K562 (cell line): ENCODE results near the gene OR2V2. TPM values are rescaled to one million over a fixed set of nuclear protein-coding genes. Genes with fewer than 3 reads are reported as not detected.

ENCODE experiments used
- ATAC-seq: fragments of 200-7000 bp; cut with Tn5 transposase; 3 replicates; pipeline ENCODE4 v1.9.1; 2020; ENCODE audit warnings: moderate library complexity
- BruUV-seq: library from RNA; stranded (reverse); fragments of 400-500 nt; replicated peaks from 2 replicates; lab custom pipeline; 2021; lab: Mats Ljungman, UMichigan
- CTCF ChIA-PET: fragments of 300-600 bp; formaldehyde crosslinking; extraction: SDS; loops from one replicate; lab custom pipeline; 2021; ENCODE audit warnings: low intra/inter-chr PET ratio; lab: Yijun Ruan, JAX
- POLR2A ChIA-PET: fragments of 300-600, 350-650 bp; sonication (Branson Sonifier 250); formaldehyde crosslinking; extraction: SDS; loops from one replicate; lab custom pipeline; 2021; ENCODE audit warnings: antibody characterized with exemption, inconsistent platforms; lab: Yijun Ruan, JAX
- DNase-seq, 4 experiments: peaks; one replicate each; pipeline versions ENCODE4 v3.0.0 to v3.0.0-alpha.2; 2011 to 2018; ENCODE audit warnings: low spot score in 3 of 4, mixed read lengths in 3 of 4; ENCODE audit errors: extremely low read depth in 1 of 4
- FAIRE-seq: peaks from 2 replicates; lab custom pipeline; 2011; peaks lifted over from hg19 to GRCh38; lab: Jason Lieb, UNC
- H2AFZ ChIP-seq: 2 replicates; pipeline ENCODE4 v1.6.0; 2011; ENCODE audit warnings: low read depth, low read length, control low read depth, inconsistent platforms
- H3K27ac ChIP-seq: fragments of 200-600 bp; 3 replicates; pipeline ENCODE4 v1.8.0; 2011; ENCODE audit warnings: low read depth, mild to moderate bottlenecking, control low read depth, inconsistent platforms, low read length, moderate library complexity, mixed read lengths; ENCODE audit errors: extremely low read depth
- H3K27me3 ChIP-seq, 2 experiments: fragments of 300-600 bp in 1 of 2; 2 replicates in 1 of 2; 3 replicates in 1 of 2; pipeline versions ENCODE4 v1.6.0 to v1.8.0; 2011; ENCODE audit warnings: inconsistent platforms in 2 of 2, low read length in 2 of 2, mild to moderate bottlenecking in 1 of 2, mixed read lengths in 1 of 2, moderate library complexity in 1 of 2; ENCODE audit not compliant: control insufficient read depth in 2 of 2, insufficient read depth in 2 of 2
- H3K36me3 ChIP-seq: fragments of 300-600 bp; 3 replicates; pipeline ENCODE4 v1.8.0; 2011; ENCODE audit warnings: mild to moderate bottlenecking, low read length, inconsistent platforms; ENCODE audit not compliant: control insufficient read depth, insufficient read depth
- H3K4me1 ChIP-seq, 2 experiments: fragments of 200-600 bp in 1 of 2; replicated peaks in 1 of 2; 2 replicates in 1 of 2; 3 replicates in 1 of 2; pipeline versions ENCODE4 v1.5.1 to v1.8.0; 2011; ENCODE audit warnings: inconsistent platforms in 2 of 2, low read length in 2 of 2, mild to moderate bottlenecking in 1 of 2, mixed read lengths in 1 of 2, moderate library complexity in 1 of 2; ENCODE audit not compliant: control insufficient read depth in 2 of 2, insufficient read depth in 2 of 2
- H3K4me2 ChIP-seq: 2 replicates; pipeline ENCODE4 v1.6.1; 2011; ENCODE audit warnings: low read length, control low read depth, inconsistent platforms, mixed read lengths; ENCODE audit not compliant: insufficient read depth
- H3K4me3 ChIP-seq: fragments of 200-600 bp; sonication (generic), shearing (Covaris generic); 2 replicates; pipeline ENCODE4 v1.5.1; 2016; ENCODE audit warnings: control low read depth, inconsistent platforms
- H3K79me2 ChIP-seq: fragments of 200-600 bp; 3 replicates; pipeline ENCODE4 v1.8.0; 2011; ENCODE audit warnings: low read length, inconsistent platforms; ENCODE audit not compliant: control insufficient read depth, insufficient read depth
- H3K9ac ChIP-seq, 2 experiments: 2 replicates each; pipeline versions ENCODE4 v1.6.0 to v1.6.1; 2011; ENCODE audit warnings: low read depth in 2 of 2, low read length in 2 of 2, control low read depth in 1 of 2, inconsistent platforms in 1 of 2, mild to moderate bottlenecking in 1 of 2, mixed read lengths in 1 of 2; ENCODE audit not compliant: insufficient read depth in 1 of 2
- H3K9me1 ChIP-seq: one replicate; pipeline ENCODE4 v1.6.0; 2011; ENCODE audit warnings: inconsistent platforms, mild to moderate bottlenecking, low read length, moderate library complexity; ENCODE audit not compliant: control insufficient read depth, insufficient read depth
- H3K9me3 ChIP-seq: replicated peaks from 2 replicates; pipeline ENCODE4 v1.5.1; 2011; ENCODE audit warnings: low read depth, low read length, inconsistent platforms; ENCODE audit not compliant: control insufficient read depth, insufficient read depth
- H4K20me1 ChIP-seq: replicated peaks from 2 replicates; pipeline ENCODE4 v1.6.1; 2011; ENCODE audit warnings: low read length, inconsistent platforms, mixed read lengths; ENCODE audit not compliant: control insufficient read depth, insufficient read depth
- CAMTA2 ChIP-seq: fragments of 250-450 bp; sonication (Bioruptor Pico); conservative IDR thresholded peaks from 2 replicates; pipeline ENCODE4 v1.5.1; 2022
- CBX1 ChIP-seq: sonication (generic); IDR thresholded peaks from 2 replicates; pipeline ENCODE4 v1.6.1; 2016; ENCODE audit warnings: antibody characterized with exemption, low read depth, mild to moderate bottlenecking
- CEBPG ChIP-seq, 3 experiments: fragments of 200-800 bp in 1 of 3; sonication (Bioruptor generic) in 1 of 3; sonication (generic) in 1 of 3; formaldehyde crosslinking in 1 of 3; IDR thresholded peaks in 2 of 3; conservative IDR thresholded peaks in 1 of 3; 2 replicates each; pipeline versions ENCODE4 v1.6.1 to v1.8.0; 2016 to 2022; ENCODE audit warnings: missing compliant biosample characterization in 2 of 3, missing genetic modification characterization in 2 of 3, mild to moderate bottlenecking in 1 of 3, missing genetic modification reagents in 1 of 3
- HIVEP1 ChIP-seq: fragments of 250-450 bp; sonication (Bioruptor Pico); IDR thresholded peaks from 2 replicates; pipeline ENCODE4 v1.4.0; 2020; ENCODE audit warnings: mild to moderate bottlenecking
- MTA2 ChIP-seq: fragments of 450-650 bp; IDR thresholded peaks from 2 replicates; pipeline ENCODE4 v1.6.1; 2016; ENCODE audit warnings: low read depth
- MYNN ChIP-seq, 2 experiments: sonication (generic); formaldehyde crosslinking in 1 of 2; IDR thresholded peaks; 2 replicates each; pipeline versions ENCODE4 v1.5.0 to v1.6.1; 2016 to 2020; ENCODE audit warnings: antibody characterized with exemption in 1 of 2, missing genetic modification reagents in 1 of 2
- NFIC ChIP-seq: fragments of 450-650 bp; IDR thresholded peaks from 2 replicates; pipeline ENCODE4 v1.6.1; 2017; ENCODE audit warnings: mild to moderate bottlenecking, inconsistent platforms
- NR2C1 ChIP-seq, 2 experiments: fragments of 450-650 bp; IDR thresholded peaks; 2 replicates each; pipeline ENCODE4 v1.6.1; 2017; ENCODE audit warnings: mild to moderate bottlenecking in 2 of 2, antibody characterized with exemption in 1 of 2, inconsistent platforms in 1 of 2, missing compliant biosample characterization in 1 of 2, missing genetic modification characterization in 1 of 2
- WGBS: fragments of 100-300 bp; shearing (Covaris generic); methylation state at CpG from one replicate; pipeline ENCODE4 v1.1.6; 2016; ENCODE audit warnings: low coverage, mixed read lengths; ENCODE audit not compliant: insufficient coverage; ENCODE audit errors: missing lambda C conversion rate; 5-methylcytosine and 5-hydroxymethylcytosine counted together
- in situ Hi-C: fragments of 300-500 bp; cut with MboI; formaldehyde crosslinking; loops from 4 replicates; pipeline ENCODE4 v1.15.0; 2018; ENCODE audit warnings: inconsistent platforms, mixed read lengths
- intact Hi-C: fragments of 100-400 bp; cut with micrococcal nuclease; formaldehyde crosslinking; loops from 2 replicates; pipeline ENCODE4 v1.14.2; 2022
- polyA plus RNA-seq, 8 experiments: library from polyadenylated mRNA; depleted of rRNA in 4 of 8; stranded (reverse) in 5 of 8; unstranded in 3 of 8; fragments of >200 nt; fragmentation: Nextera tagmentation in 2 of 8; fragmentation: Illumina TruSeq in 1 of 8; extraction: Ambion mirVana in 2 of 8; extraction: Trizol in 1 of 8; gene quantifications; 2 replicates each; pipeline versions ENCODE4 v1.2.1 to v1.2.3, GENCODE V29; 2011 to 2014; ENCODE audit warnings: inconsistent platforms in 1 of 8, missing spikeins in 1 of 8
- total RNA-seq, 7 experiments: library from RNA; depleted of rRNA in 6 of 7; stranded (reverse); fragments of >200 nt in 6 of 7; fragmentation: Illumina TruSeq in 2 of 7; extraction: Trizol in 2 of 7; gene quantifications; 2 replicates each; pipeline versions ENCODE4 v1.2.1 to v1.2.3, GENCODE V29; 2011 to 2021; ENCODE audit warnings: low replicate concordance in 1 of 7
- TF ChIP-seq, protein P1 (sequence below): fragments of 450-650 bp; IDR thresholded peaks from 2 replicates; pipeline ENCODE4 v1.6.1; 2016; ENCODE audit warnings: low read depth

The OR2V2 gene
- total and polyA plus RNA-seq, 9 of the 15 experiments (the other 6 are each of a cell fraction or from before 2014, with no cell fraction given): 0.01 TPM; not detected in 8

DNA sequence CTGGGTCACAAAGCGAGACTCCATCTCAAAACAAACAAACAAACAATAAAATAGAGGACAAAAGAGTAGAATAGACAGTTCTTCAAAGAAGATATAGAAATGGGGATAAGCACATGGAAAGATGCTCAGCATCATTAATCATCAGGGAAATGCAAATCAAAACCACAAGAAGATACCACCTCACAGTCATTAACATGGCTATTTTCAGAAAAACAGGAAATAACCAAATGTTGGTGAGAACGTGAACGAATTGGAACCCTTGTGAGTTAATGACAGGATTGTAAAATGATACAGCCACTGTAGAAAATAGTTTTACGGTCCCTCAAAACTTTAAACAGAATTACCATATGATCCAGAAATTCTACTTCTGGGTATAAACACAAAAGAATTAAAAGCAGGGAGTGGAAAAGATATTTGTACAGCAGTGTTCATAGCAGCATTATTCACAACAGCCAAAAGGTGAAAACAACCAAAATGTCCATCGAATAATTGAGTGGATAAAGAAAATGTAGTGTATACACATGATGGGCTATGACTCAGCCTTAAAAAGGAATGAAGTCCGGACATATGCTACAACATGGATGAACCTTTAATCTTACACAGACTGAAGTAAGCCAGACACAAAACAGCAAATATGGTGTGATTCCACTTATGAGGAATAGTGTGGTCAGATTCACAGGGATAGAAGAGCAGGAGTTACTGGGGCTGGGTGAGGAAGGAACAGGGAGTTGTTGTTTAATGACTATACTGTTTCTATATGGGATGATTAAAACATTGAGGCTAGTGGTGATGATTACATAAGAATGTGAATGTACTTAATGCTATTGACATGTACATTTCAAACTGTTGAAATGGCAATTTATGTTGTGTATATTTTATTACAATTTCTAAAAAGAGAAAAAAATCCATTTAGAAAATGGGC lies 19.7 kb downstream of the OR2V2 start:
- WGBS: 42% methylated on average over 6 of the region's 6 CpGs
- Histone ChIP-seq H3K36me3 (no peaks in the 10 kb centered on the region), H3K27me3 (no peaks in the 10 kb centered on the region), H3K9me1 (no peaks in the 10 kb centered on the region), H2AFZ (peak overlapping the region; percentile 95), H3K4me1 (peaks cover 38 to 42% of the 10 kb centered on the region in 2 experiments), H3K9me3 (no peaks in the 10 kb centered on the region), H3K79me2 (no peaks in the 10 kb centered on the region), H3K27ac (peak overlapping the region; percentile 64), H4K20me1 (no peaks in the 10 kb centered on the region), H3K9ac (peak overlapping the region in 1 of 2 experiments; percentile 42; a peak in 1 of 4 replicates), H3K4me2 (peak overlapping the region; percentile 40; the same call in 1 of the 2 replicates), H3K4me3 (no peak overlapping the region)
- ATAC-seq (no peak), DNase-seq (no peak), FAIRE-seq (no peak)
- in situ Hi-C loops: no loop called here
- CTCF ChIA-PET: interaction anchor here (1.2 kb wide), 1 partner anchor 46 kb away, joined by 3 read pairs; no protein-coding TSS in a partner anchor
- BruUV-seq: no TSS peak
- POLR2A ChIA-PET: interaction anchor here (0.9 to 1.5 kb wide), 2 partner anchors 18 to 31 kb away, joined by 3 to 7 read pairs; no protein-coding TSS in a partner anchor
- intact Hi-C loops: loop anchor here (10.0 kb wide), 1 partner anchor 62 kb away; no protein-coding TSS in a partner anchor
- TF ChIP-seq MYNN (IDR thresholded peaks at IDR 0.05): no peak
- no peak for TF ChIP-seq MYNN (CRISPR knock-in tag; IDR thresholded peaks at IDR 0.05)
- TF ChIP-seq CAMTA2 (CRISPR knock-in tag): no peak
- TF ChIP-seq, protein P1, sequence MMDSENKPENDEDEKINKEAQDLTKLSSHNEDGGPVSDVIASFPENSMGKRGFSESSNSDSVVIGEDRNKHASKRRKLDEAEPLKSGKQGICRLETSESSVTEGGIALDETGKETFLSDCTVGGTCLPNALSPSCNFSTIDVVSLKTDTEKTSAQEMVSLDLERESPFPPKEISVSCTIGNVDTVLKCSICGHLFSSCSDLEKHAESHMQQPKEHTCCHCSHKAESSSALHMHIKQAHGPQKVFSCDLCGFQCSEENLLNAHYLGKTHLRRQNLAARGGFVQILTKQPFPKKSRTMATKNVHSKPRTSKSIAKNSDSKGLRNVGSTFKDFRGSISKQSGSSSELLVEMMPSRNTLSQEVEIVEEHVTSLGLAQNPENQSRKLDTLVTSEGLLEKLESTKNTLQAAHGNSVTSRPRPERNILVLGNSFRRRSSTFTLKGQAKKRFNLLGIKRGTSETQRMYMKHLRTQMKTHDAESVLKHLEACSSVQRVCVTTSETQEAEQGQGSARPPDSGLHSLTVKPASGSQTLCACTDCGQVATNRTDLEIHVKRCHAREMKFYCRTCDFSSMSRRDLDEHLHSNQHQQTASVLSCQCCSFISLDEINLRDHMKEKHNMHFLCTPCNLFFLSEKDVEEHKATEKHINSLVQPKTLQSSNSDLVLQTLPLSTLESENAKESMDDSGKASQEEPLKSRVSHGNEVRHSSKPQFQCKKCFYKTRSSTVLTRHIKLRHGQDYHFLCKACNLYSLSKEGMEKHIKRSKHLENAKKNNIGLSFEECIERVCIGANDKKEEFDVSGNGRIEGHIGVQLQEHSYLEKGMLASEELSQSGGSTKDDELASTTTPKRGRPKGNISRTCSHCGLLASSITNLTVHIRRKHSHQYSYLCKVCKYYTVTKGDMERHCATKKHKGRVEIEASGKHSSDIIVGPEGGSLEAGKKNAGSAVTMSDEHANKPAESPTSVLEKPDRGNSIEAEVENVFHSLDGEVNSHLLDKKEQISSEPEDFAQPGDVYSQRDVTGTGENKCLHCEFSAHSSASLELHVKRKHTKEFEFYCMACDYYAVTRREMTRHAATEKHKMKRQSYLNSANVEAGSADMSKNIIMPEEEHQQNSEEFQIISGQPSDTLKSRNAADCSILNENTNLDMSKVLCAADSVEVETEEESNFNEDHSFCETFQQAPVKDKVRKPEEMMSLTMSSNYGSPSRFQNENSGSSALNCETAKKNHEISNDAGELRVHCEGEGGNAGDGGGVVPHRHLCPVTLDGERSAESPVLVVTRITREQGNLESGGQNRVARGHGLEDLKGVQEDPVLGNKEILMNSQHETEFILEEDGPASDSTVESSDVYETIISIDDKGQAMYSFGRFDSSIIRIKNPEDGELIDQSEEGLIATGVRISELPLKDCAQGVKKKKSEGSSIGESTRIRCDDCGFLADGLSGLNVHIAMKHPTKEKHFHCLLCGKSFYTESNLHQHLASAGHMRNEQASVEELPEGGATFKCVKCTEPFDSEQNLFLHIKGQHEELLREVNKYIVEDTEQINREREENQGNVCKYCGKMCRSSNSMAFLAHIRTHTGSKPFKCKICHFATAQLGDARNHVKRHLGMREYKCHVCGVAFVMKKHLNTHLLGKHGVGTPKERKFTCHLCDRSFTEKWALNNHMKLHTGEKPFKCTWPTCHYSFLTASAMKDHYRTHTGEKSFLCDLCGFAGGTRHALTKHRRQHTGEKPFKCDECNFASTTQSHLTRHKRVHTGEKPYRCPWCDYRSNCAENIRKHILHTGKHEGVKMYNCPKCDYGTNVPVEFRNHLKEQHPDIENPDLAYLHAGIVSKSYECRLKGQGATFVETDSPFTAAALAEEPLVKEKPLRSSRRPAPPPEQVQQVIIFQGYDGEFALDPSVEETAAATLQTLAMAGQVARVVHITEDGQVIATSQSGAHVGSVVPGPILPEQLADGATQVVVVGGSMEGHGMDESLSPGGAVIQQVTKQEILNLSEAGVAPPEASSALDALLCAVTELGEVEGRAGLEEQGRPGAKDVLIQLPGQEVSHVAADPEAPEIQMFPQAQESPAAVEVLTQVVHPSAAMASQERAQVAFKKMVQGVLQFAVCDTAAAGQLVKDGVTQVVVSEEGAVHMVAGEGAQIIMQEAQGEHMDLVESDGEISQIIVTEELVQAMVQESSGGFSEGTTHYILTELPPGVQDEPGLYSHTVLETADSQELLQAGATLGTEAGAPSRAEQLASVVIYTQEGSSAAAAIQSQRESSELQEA: no peak
- TF ChIP-seq HIVEP1 (CRISPR knock-in tag): no peak
- TF ChIP-seq MTA2: no peak
- TF ChIP-seq CBX1: no peak
- TF ChIP-seq NFIC: no peak
- no peak for TF ChIP-seq NR2C1 (IDR thresholded peaks at IDR 0.05)
- no peak for TF ChIP-seq NR2C1 (tag; IDR thresholded peaks at IDR 0.05)
- no peak for TF ChIP-seq CEBPG (CRISPR knock-in tag; IDR thresholded peaks at IDR 0.05)
- TF ChIP-seq CEBPG (tag; conservative IDR thresholded peaks at IDR 0.05 in 1 of 2, IDR thresholded peaks at IDR 0.05 in 1 of 2): peak in 1 of 2 experiments; percentile 14; a peak in 1 of 4 replicates
